ENCODE results near the gene GPX4.
"Not testable (repeated sequence)": the region's sequence is repeated elsewhere in the genome, so short reads cannot be mapped to it uniquely, and the experiment has no call there.

GPX4 gene

GRCh38 chr19:1116726-1117581 is 13.2 kb downstream of the GPX4 start:
- no peak for DNase-seq

- no peak for DNase-seq
Measured at GRCh38 chr19:1117654-1118053, 13.9 kb downstream of the GPX4 start.

GRCh38 chr19:1118999-1119398 is 15.2 kb downstream of the GPX4 start:
- no peak for DNase-seq

GRCh38 chr19:1119475-1120217 is 15.9 kb downstream of the GPX4 start:
- DNase-seq = no peak

- DNase-seq = no peak
Measured at GRCh38 chr19:1121395-1121794, 17.6 kb downstream of the GPX4 start.

- no peak for DNase-seq
Measured at GRCh38 chr19:1122021-1122971, 18.5 kb downstream of the GPX4 start.

- no peak for DNase-seq
Measured at GRCh38 chr19:1122972-1123363, 19.2 kb downstream of the GPX4 start.

- no peak for DNase-seq
Measured at GRCh38 chr19:1123381-1123780, 19.6 kb downstream of the GPX4 start.

GRCh38 chr19:1123885-1124677 is 20.3 kb downstream of the GPX4 start:
- DNase-seq = no peak

GRCh38 chr19:1125601-1126467 is 22.0 kb downstream of the GPX4 start:
- DNase-seq = no peak

GRCh38 chr19:1126984-1127760 is 23.4 kb downstream of the GPX4 start:
- no peak for DNase-seq

- no peak for DNase-seq
Measured at GRCh38 chr19:1128106-1128505, 24.3 kb downstream of the GPX4 start.

- not testable (repeated sequence) for DNase-seq
Measured at GRCh38 chr19:1129084-1129483, 25.3 kb downstream of the GPX4 start.

GRCh38 chr19:1129535-1129934 is 25.7 kb downstream of the GPX4 start:
- DNase-seq = no peak

GRCh38 chr19:1130771-1131717 is 27.2 kb downstream of the GPX4 start:
- DNase-seq = no peak

GRCh38 chr19:1131718-1132551 is 28.1 kb downstream of the GPX4 start:
- DNase-seq = peak; percentile 68

GRCh38 chr19:1132552-1133383 is 29.0 kb downstream of the GPX4 start:
- DNase-seq = peak; percentile 56

All from KG1 (cell line).